H7 (cell line): ENCODE measurements around the gene DPY19L3. TPM values are rescaled to one million over a fixed set of nuclear protein-coding genes. Genes with fewer than 3 reads are reported as not detected.
"Not testable (repeated sequence)": the region's sequence is repeated elsewhere in the genome, so short reads cannot be mapped to it uniquely, and the experiment has no call there.

Experiments
- DNase-seq: peaks from one replicate; pipeline ENCODE4 v3.0.0; 2012
- H3K27me3 ChIP-seq: 2 replicates; pipeline ENCODE4 v1.6.0; 2011; ENCODE audit warnings: mild to moderate bottlenecking, low read length; ENCODE audit not compliant: control insufficient read depth, insufficient read depth
- H3K36me3 ChIP-seq: replicated peaks from 2 replicates; pipeline ENCODE4 v1.5.1; 2011; ENCODE audit warnings: low read length; ENCODE audit not compliant: control insufficient read depth, insufficient read depth
- H3K4me3 ChIP-seq: 2 replicates; pipeline ENCODE4 v1.5.1; 2011; ENCODE audit warnings: low read depth, mild to moderate bottlenecking, control low read depth, low read length, moderate library complexity; ENCODE audit not compliant: insufficient read depth
- total RNA-seq: library from RNA; depleted of rRNA; stranded (reverse); fragments of >200 nt; shearing (Covaris generic); gene quantifications from 2 replicates; pipeline ENCODE4 v1.2.3, GENCODE V29; 2014

Gene DPY19L3
- total RNA-seq, 1 experiment from 2014 or later, result 27.6 TPM

- DNase-seq, result no peak
- no peaks in the 10 kb centered on the region for H3K27me3 ChIP-seq
- no peak overlapping the region for H3K4me3 ChIP-seq
- H3K36me3 ChIP-seq, result peaks cover 5% of the 10 kb centered on the region
Observed at GRCh38 chr19:32475141-32476031, 69.8 kb downstream of the DPY19L3 start.

- Histone ChIP-seq H3K36me3 (peaks cover 5% of the 10 kb centered on the region), H3K27me3 (no peaks in the 10 kb centered on the region), H3K4me3 (no peak overlapping the region)
- no peak for DNase-seq
Observed at GRCh38 chr19:32476032-32476350, 70.4 kb downstream of the DPY19L3 start.

- Histone ChIP-seq H3K36me3 (peaks cover 11% of the 10 kb centered on the region), H3K27me3 (no peaks in the 10 kb centered on the region)
Observed at GRCh38 chr19:32480321-32480720, 74.8 kb downstream of the DPY19L3 start.

GRCh38 chr19:32483574-32483973 is 78.0 kb downstream of the DPY19L3 start:
- no peak for DNase-seq
- H3K27me3 ChIP-seq, result no peaks in the 10 kb centered on the region
- H3K36me3 ChIP-seq, result peaks cover 11% of the 10 kb centered on the region

More at GRCh38 chr19:32480321-32480720, 74.8 kb downstream of the DPY19L3 start:
- H3K4me3 ChIP-seq, result no peak overlapping the region
- DNase-seq, result no peak

GRCh38 chr19:32489971-32490370 is 84.4 kb downstream of the DPY19L3 start:
- no peak overlapping the region for H3K4me3 ChIP-seq
- no peaks in the 10 kb centered on the region for H3K36me3 ChIP-seq
- DNase-seq, result no peak
- no peaks in the 10 kb centered on the region for H3K27me3 ChIP-seq

More at GRCh38 chr19:32483574-32483973, 78.0 kb downstream of the DPY19L3 start:
- no peak overlapping the region for H3K4me3 ChIP-seq

- DNase-seq, result no peak
- no peaks in the 10 kb centered on the region for H3K27me3 ChIP-seq
- no peak overlapping the region for H3K4me3 ChIP-seq
- no peaks in the 10 kb centered on the region for H3K36me3 ChIP-seq
Observed at GRCh38 chr19:32497391-32497790, 91.8 kb downstream of the DPY19L3 start.

- H3K27me3 ChIP-seq, result no peaks in the 10 kb centered on the region
- no peak for DNase-seq
- H3K36me3 ChIP-seq, result no peaks in the 10 kb centered on the region
Observed at GRCh38 chr19:32498648-32499200, 93.2 kb downstream of the DPY19L3 start.

GRCh38 chr19:32512498-32512897 is 106.9 kb downstream of the DPY19L3 start:
- not testable (repeated sequence) for DNase-seq

More at GRCh38 chr19:32498648-32499200, 93.2 kb downstream of the DPY19L3 start:
- H3K4me3 ChIP-seq, result no peak overlapping the region

GRCh38 chr19:32519023-32519422 is 113.5 kb downstream of the DPY19L3 start:
- DNase-seq, result no peak
- H3K27me3 ChIP-seq, result no peaks in the 10 kb centered on the region
- no peaks in the 10 kb centered on the region for H3K36me3 ChIP-seq
- H3K4me3 ChIP-seq, result no peak overlapping the region

More at GRCh38 chr19:32512498-32512897, 106.9 kb downstream of the DPY19L3 start:
- not testable (repeated sequence) for H3K27me3 ChIP-seq, H3K36me3 ChIP-seq, H3K4me3 ChIP-seq

GRCh38 chr19:32522967-32523366 is 117.4 kb downstream of the DPY19L3 start:
- H3K36me3 ChIP-seq, result no peaks in the 10 kb centered on the region
- H3K27me3 ChIP-seq, result no peaks in the 10 kb centered on the region
- DNase-seq, result no peak
- no peak overlapping the region for H3K4me3 ChIP-seq

GRCh38 chr19:32526895-32527294 is 121.3 kb downstream of the DPY19L3 start:
- DNase-seq, result no peak
- Histone ChIP-seq H3K36me3 (no peaks in the 10 kb centered on the region), H3K4me3 (no peak overlapping the region), H3K27me3 (no peaks in the 10 kb centered on the region)

- DNase-seq, result no peak
- Histone ChIP-seq H3K27me3 (no peaks in the 10 kb centered on the region), H3K36me3 (no peaks in the 10 kb centered on the region), H3K4me3 (no peak overlapping the region)
Observed at GRCh38 chr19:32530773-32531172, 125.2 kb downstream of the DPY19L3 start.

GRCh38 chr19:32532233-32532632 is 126.7 kb downstream of the DPY19L3 start:
- no peak for DNase-seq
- Histone ChIP-seq H3K36me3 (no peaks in the 10 kb centered on the region), H3K27me3 (no peaks in the 10 kb centered on the region), H3K4me3 (no peak overlapping the region)
